Measurements from ENCODE around the gene YARS1.
"Not testable (repeated sequence)": the region's sequence is repeated elsewhere in the genome, so short reads cannot be mapped to it uniquely, and the experiment has no call there.

- not testable (repeated sequence) for TF ChIP-seq CTCF (IDR thresholded peaks at IDR 0.05; ENCODE audit: low read length); EZH2 (optimal IDR thresholded peaks at IDR 0.05; ENCODE audit: low read depth, low read length); EZH2phosphoT487 (IDR thresholded peaks at IDR 0.05; ENCODE audit: low read length)
These were observed 21.4 kb downstream of the YARS1 start for GRCh38 chr1:32795763-32796162.
